NCI-H1694 treated with DMSO at 0.1 percent for 48 hours (cell line): ENCODE measurements around the gene SVEP1.
A peak's percentile ranks its signal among the peaks of the same experiment; 100 is the strongest.
"Not testable (repeated sequence)": the region's sequence is repeated elsewhere in the genome, so short reads cannot be mapped to it uniquely, and the experiment has no call there.

Experiments used
- DNase-seq: peaks from one replicate; lab custom pipeline; 2025; lab: John Stamatoyannopoulos, UW

SVEP1 gene

DNA sequence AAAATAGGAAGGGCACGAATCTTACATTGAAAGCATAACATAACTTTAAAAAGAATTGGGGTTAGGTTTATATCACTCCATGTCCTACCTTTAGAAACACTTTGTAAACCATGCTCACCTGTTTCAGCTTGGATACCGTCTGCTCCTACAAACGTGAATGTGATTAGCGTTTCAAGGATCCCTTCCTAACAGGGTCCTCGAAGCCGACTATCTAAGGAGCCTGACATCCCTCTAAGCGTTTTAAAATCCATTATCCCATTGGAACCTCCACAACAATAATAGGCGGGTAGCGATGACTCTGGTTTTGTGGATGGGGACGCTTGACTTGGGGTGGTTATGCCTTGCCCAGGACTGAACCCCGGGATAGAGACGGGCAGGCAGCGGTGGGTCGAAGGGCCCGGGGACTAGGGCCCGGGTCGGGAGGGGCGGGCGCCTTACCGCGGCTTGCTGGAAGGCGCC lies 937 bp downstream of the SVEP1 start:
- no peak for DNase-seq

DNA sequence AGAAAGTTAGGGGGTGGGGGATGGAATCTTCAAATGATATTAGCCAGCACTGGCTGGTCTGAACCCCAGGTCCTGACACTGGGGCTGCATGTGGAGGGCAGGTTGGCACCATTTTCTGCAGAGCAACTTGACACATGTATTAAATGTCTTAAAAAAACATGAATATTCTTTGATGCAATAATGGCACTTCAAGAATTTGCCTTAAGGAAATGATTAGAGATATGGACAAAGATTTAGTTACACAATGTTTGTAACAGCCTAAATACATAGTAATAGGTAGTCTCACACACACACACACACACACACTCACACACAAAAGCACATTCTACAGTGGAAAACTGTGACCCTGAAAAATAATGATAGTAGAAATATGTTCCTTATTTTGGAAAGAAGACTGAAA lies 3.6 kb downstream of the SVEP1 start:
- DNase-seq, result no peak

GRCh38 chr9:110575169-110575568 lies 4.4 kb downstream of the SVEP1 start:
- no peak for DNase-seq

DNA sequence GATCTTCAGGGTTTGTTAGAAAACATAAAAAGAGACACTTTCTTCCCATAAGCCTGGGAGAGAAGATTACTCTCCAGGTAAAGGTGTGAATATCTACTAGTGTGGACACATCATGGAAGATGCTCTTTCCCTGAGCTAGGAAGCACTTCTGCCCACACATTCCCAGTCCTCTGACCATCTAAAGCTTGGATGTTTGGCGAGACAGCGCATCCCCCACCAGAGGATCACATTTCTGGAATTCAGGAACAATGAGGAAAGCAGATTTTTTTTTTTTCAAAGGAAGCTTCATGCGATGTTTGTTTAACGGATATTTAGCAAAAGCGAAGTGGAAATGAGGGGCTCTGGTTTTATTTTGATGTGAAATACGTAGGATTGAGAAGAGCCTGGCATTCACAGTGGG lies 6.2 kb downstream of the SVEP1 start:
- DNase-seq, result no peak

- DNase-seq, result no peak
These were observed 7.6 kb downstream of the SVEP1 start for GRCh38 chr9:110571801-110572483.

GRCh38 chr9:110566156-110566555 lies 13.4 kb downstream of the SVEP1 start:
- no peak for DNase-seq

GRCh38 chr9:110561826-110562225 lies 17.7 kb downstream of the SVEP1 start:
- no peak for DNase-seq

DNA sequence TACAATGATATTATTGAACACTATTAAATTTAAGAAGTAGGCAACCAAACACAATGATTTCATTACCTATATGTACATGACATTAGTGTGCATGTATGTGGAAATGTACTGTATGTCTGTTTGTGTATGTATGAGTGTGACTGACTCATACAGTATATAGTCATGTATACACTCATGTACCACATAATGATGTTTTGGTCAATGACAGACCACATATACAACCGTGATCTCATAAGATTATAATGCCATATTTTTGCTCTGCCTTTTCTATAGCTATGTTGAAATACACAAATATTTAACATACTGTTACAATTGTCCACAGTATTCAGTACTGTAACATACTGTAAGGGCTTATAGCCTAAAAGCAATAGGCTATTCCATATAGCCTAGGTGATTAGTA lies 19.7 kb downstream of the SVEP1 start:
- DNase-seq, result no peak

DNA sequence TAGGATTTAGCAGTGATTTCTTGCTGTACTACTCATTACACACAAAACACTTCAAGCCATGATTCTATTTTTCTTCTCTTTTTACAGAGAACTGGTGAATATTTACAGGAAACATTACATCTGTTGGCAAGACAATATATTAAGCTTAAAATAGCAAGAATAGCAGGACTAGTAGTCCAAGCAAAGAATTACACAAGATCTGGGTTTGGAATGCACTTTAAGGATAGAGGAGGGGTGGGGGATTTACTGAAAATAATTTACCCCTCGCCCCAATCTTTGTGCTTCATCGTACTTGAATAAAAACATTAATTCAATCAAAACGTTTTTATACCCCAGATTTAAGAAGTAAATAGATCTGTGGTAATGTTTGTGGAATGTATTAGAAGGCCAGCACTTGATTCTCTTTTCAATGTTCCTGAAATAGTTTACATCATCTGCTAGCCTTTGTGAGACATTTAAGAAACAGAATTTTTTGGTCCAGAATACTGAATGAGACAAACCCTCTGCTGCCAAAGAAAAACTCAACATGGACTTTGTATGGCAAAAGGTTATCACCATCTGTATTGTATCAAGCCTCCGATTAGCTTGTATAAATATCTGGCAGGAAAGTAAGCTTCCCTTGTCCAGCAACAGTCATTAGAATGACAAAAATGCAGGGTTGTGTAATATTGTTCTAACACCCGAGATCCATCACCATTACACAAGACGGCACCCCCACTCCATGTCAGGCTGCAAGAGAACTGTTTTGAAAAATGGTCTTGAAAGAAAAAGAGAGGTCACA lies 23.8 kb downstream of the SVEP1 start:
- DNase-seq, result no peak

DNA sequence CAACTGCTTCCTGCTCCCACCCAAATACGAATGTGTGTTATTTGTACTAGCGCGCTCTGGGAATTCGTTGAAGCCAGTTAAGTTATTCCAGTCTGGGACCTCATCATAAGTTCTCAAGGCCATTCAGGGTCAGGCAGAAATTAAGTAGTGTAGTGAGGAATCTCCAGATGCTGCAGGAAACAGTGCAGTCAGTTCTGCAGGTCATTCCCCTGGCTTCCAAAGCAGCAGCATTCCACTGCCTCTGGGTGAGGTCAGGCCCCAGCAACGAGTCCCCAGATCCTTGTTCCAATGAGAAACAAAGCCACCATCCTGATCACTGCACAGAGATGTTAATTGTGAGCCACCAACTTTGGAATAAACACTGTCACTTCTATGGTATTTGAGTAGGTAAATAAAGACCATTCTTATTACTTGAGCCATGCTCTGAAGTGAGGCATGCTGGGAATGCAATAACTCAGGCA lies 33.1 kb downstream of the SVEP1 start:
- DNase-seq, result no peak

- no peak for DNase-seq
These were observed 33.8 kb downstream of the SVEP1 start for GRCh38 chr9:110545705-110546104.

- DNase-seq, result peak; percentile 9
These were observed 35.9 kb downstream of the SVEP1 start for GRCh38 chr9:110543631-110544051.

- DNase-seq, result no peak
These were observed 37.6 kb downstream of the SVEP1 start for GRCh38 chr9:110541950-110542349.

DNA sequence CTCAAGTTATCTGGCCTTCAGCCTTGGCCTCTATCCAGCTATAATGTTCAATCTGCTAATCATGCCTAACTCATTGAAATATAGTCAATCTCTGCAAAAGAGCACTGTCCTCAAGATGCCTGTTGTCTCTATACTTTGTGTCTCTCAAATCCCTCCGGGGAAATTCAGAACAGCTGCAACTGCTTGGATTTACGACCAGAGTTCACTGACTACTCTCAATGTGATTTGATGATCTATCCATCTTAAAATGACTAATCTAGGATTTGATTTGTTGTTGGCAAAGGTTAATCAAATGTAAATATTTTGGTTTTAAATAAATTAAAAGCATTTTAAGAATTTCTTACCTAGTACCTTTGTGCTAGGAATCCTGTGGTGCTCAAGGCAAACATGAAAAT lies 40.9 kb downstream of the SVEP1 start:
- DNase-seq, result no peak

GRCh38 chr9:110537841-110538646 lies 41.5 kb downstream of the SVEP1 start:
- no peak for DNase-seq

DNA sequence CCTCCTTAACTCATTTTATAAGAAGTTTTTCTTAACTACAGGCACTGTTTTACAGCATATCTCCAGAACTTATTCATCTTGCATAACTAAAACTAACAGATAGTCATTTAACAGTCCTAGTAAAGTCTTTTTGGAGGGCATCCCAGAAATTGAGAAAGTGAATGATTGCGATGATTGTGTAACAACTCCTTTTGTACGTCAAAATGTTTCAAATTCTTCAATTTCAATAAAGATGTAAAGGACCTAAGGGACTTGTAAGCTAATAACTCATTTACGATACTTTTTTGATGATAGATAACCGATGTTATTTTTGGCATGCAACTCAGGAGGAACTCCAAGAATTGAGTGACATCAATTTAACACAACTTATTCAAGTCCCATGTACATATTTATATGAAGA lies 42.7 kb downstream of the SVEP1 start:
- DNase-seq, result no peak

DNA sequence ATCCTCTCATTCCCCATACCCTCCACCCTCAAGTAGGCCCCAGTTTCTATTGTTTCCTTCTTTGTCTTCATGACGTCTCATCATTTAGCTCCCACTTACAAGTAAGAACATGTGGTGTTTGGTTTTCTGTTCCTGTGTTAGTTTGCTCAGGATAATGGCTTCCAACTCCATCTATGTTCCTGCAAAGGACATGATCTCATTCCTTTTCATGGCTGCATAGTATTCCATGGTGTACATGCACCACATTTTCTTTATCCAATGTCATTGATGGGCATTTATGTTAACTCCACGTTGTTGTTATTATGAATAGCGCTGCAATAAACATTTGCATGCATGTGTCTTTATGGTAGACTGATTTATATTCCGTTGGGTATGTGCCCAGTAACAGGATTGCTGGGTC lies 45.4 kb downstream of the SVEP1 start:
- not testable (repeated sequence) for DNase-seq

DNA sequence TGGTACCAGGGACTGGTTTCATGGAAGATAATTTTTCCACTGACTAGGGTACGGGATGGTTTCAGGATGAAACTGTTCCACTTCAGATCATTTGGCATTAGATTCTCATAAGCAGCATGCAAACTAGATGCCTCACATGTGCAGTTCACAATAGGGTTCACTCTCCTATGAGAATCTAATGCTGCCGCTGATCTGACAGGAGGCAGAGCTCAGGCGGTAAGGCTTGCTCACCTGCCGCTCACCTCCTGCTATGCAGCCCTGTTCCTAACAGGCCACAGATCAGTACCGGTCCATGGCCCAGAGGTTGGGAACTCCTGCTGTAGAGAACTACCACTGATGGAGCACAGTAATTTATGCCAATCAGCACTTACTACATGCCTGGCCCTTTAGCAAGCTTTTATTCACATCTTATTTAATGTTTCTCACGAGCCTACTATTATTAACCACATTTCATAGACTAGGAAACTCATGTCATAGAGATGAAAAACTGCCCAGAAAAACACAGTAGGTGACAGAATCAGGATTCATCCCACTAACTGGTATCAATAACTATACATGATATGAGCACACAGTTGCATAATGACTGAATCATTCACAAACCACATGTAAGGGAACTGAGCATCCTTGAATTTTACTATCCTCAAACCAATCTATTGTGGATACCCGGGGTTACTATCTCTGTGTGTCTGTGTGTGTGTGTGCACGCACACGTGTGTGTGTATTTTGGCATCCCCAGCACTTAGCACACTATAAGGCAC lies 46.5 kb downstream of the SVEP1 start:
- no peak for DNase-seq

DNA sequence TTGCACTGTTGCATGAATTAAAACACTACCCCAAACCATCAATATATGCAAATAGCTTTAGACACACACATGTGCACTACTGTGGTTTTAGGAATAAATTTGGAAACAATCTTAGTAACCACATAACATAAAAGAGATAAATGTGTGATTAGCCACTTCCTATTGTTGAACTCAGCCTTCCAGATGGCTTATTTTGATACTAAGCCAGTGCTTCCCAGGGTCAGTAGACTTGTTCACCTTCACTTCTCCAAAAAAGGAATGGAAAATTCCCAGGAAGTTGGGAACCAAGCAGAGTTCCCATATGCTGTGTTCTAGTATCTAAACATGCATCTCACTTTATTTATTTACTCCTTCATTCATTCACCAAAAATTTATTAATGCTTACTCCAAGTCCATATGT lies 47.8 kb downstream of the SVEP1 start:
- DNase-seq, result no peak

DNA sequence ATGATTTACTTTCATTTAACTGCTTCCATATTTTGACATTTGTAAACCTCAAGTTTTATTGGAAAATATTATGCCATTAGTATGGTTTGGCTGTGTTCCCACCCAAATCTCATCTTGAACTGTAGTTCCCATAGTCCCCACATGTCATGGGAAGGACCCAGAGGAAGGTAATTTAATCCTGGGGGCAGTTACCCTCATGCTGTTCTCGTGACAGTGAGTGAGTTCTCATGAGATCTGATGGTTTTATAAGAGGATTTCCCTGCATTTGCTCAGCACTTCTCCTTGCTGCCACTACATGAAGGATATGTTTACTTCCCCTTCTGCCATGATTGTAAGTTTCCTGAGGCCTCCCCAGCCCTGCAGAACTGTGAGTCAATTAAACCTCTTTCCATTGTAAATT lies 48.3 kb downstream of the SVEP1 start:
- not testable (repeated sequence) for DNase-seq

- DNase-seq, result no peak
These were observed 50.9 kb downstream of the SVEP1 start for GRCh38 chr9:110528645-110529044.

DNA sequence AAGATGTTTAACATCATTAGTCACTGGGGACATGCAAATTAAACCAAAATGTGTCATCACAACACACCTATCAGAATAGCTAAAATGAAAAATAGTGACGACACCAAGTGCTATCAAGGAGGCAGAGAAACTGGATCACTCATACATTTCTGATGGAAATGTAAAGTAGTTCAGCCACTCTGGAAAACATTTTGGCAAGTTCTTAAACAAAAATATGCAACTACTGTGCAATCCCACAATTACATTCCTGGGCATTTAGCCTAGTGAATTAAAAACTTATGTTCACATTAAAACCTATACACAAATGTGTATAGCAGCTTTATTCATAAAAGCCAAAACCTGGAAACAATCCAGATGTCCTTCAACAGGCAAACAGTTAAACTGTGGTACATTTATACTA lies 53.1 kb downstream of the SVEP1 start:
- DNase-seq, result no peak
